ENCODE data around the gene MINK1.

The MINK1 gene

DNA sequence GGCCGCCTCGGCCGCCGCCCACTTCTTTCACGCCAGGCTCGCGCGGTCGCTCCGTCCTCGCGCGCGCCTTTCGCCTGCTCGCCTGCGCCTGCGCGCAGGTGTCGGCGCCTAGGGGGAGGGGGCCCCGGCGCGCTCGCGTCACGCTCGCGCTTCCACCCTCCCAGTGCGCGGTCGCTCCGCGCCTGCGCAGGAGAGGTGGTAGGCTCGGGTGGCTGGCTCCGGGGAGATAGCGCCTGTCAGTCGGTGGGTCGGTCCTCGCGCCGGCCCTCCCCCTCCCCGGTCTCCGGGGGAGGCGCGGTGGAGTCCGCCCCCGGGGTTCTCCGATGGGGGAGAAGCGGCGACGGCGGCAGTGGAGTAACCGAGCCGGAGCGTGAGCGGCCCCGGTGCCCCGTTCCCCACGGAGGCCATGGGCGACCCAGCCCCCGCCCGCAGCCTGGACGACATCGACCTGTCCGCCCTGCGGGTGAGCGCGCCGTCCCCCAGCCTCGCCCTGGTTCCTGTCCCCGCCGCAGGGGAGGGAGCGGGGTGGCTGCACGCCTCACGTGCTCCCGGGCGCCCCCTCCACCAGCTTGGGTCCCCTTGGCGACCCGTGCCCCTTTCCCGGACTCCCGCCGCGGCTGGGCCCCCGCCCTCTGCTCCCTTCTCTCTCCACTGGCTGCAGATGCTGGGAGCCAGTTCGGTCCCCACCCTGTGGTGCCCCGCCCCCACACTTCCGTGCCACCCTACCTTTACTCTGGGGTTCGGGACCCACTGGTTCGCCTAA is at the start of gene MINK1:
Gene MINK1, plus strand, starts transcription at position 163 of the 763 bp plus-strand sequence. Its CDS starts 244 bp downstream, at position 407.
- peak; percentile 86 to 88 for DNase-seq

DNA sequence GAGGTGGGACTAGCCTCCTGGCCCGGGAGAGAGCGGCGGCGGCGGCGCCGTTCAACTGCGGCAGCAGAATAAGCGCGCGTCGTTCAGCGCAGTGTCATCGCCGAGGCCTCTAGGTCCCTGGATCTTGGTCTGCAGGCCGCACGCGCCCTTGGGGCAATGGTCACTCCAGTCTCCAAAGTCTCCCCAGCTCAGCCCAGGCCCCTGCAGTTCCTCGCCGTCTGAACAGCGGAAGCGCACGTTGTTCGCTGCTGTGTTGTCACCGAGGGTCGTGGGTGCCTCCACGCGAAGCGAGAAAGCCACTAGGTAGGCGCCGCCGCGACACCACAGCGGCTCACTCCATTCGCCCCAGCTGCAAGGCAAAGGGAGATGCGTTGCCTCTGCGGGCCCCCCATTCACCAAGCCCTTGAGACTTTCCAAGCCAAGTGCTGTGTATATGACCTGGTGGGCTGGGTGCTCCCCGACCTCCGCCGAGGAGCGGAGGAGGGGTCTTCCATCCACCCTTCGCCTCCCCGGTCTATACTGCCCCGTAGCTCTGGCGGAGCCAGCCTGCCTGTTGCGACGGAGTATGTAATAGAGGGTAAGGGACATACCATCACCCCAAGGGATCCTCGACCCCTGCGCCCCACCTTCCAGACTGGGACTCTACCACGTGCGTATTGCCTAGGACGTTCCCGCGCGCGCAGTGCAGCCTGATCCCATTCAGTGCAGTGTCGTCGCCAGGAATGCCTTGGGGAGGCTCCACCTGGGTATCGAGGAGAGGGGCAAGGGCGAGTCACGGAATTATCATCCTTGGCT is 47.6 kb upstream of the MINK1 start:
- peak in 1 of 2 donors; percentile 24 for DNase-seq

DNA sequence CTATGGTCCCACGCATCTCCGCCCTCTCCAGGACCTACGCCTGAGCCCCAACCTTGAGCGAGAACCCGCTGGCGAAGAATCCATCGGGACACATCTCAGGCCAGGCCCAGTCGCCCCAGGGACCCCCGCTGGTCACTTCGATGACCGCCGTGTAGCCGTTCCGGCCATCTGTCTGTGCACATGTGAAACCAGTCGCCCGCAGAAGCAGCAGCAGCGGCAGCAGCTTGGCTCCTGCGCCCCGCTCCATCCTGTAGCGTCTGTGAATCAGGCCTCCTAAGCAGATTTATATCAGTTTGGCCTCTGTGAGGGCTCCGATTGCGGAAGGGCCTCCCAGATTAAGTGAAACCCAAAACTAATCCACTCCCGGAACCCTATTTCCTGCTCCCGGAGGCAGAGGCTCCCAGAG is 47.0 kb upstream of the MINK1 start, which contains the start of gene VMO1:
Gene VMO1, minus strand, starts transcription at position 259 of the 406 bp plus-strand sequence. Its CDS starts 12 bp downstream, at position 247.
- DNase-seq, result no peak

DNA sequence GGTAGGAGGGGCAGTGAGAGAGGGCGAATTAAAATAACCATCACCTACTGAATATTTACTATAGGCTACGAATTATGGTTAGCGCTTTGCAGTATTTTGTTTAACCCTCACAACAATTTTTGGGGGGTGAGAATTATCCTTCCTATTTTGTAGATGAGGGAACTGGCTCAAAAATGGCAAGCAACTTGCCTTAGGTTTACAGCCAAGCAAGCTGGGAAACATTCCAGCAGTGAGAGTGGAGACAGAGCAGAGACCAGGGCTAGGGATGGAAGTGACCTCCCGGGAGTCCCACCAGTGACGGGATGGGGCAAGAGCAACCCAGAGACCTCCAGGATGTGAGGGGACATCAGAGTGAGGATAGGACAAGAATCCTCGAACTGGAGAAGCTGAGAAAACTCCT is 46.6 kb upstream of the MINK1 start:
- DNase-seq, result no peak

DNA sequence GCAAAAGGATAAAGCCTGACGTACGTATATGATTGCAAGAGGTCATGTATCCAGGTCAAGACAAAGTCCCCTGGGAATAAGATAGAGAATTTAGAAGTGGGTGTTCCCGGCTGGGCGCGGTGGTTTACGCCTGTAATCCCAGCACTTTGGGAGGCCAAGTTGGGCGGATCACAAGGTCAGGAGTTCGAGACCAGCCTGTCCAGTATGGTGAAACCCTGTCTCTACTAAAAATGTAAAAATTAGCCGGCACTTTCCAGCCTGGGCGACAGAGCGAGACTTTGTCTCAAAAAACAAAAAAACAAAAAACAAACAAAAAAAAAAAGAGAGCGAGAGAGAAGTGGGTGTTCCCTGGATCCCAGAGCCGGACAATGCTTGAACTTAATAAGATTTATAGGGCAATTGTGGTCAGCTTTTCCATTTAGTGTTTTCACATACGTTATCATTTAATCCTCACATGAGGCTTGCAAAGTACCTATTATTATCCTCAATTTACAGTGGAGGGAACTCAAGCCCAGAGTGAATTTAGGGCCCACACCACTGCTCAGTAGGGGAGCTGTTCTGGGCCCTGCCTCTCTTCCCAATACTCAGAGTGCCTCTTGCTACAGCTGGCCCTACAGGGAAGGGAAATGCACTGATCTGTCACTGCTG is 44.9 kb upstream of the MINK1 start:
- no peak for DNase-seq

DNA sequence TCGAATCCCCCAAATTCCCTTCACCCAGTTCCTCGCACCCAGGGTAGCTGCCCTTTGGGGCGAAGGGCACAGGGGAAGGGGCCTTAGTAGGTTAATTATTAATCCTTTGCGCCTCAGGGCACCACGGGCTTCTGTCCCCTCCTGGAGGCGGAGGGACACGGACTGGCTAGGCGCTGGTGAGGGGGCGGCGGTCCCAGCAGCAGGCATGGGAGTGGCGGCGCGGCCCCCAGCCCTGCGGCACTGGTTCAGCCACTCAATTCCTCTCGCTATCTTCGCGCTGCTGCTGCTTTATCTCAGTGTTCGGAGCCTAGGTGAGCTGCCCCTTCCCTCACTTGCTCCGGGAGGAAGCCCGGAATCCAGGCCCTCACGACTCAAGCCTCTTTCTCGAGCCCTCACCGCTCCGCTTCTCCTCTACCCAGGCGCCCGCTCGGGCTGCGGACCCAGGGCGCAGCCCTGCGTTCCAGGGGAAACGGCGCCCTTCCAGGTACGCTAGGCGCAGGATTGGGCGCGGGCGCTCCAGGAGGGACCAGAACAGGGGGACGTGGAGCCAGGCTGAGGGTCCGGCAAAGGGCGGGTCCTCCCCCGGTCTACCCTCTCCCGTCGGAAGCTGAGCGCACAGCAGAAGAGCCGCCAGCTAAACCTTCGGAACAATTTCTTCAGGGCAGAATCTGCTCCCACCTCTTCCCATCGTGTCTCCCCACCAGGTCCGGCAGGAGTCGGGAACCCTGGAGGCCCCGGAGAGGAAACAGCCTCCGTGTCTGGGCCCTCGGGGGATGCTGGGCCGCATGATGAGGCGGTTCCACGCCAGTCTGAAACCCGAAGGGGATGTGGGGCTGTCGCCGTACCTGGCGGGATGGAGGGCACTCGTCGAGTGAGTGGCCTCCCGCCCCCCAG is 44.1 kb upstream of the MINK1 start, which contains the start of gene GLTPD2:
Gene GLTPD2, plus strand, starts transcription at position 158 of the 894 bp plus-strand sequence. Its CDS starts 48 bp downstream, at position 206.
- no peak for DNase-seq

DNA sequence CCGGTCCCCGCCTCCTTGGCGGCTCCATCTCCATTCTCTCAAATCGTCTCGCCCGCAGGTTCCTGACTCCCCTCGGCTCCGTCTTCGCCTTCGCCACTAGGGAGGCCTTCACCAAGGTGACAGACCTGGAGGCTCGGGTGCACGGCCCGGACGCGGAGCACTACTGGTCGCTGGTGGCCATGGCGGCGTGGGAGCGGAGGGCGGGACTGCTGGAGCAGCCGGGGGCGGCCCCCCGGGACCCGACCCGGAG is 43.5 kb upstream of the MINK1 start:
- no peak for DNase-seq

DNA sequence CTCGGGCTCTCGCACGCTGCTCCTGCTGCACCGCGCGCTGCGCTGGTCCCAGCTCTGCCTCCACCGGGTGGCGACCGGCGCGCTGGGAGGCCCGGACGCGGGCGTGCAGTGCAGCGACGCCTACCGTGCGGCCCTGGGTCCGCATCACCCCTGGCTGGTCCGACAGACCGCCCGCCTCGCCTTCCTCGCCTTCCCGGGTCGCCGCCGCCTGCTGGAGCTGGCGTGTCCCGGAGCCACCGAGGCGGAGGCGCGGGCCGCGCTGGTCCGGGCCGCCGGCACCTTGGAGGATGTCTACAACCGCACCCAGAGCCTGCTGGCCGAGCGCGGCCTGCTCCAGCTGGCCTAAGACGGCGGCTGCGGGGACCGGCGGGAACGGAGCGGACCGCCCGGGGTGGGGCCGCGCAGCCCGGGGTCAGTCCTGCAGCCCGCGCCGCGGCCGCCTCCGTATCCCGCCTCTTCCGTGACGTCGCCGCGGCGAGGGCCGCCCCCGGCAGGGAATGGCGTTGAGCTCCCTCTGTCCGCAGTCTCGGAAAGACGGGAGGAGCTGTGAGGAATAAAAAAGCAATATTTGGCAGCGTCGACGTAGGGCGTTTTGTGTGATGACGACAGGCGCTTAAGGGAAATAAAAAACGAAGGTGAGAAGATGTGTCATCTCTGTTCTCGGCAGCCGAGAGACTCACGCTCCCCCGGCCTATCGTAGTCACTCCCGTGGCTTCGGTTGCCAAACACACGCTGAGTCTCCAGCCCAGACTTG is 43.0 kb upstream of the MINK1 start:
- DNase-seq, result peak; percentile 80 to 85

DNA sequence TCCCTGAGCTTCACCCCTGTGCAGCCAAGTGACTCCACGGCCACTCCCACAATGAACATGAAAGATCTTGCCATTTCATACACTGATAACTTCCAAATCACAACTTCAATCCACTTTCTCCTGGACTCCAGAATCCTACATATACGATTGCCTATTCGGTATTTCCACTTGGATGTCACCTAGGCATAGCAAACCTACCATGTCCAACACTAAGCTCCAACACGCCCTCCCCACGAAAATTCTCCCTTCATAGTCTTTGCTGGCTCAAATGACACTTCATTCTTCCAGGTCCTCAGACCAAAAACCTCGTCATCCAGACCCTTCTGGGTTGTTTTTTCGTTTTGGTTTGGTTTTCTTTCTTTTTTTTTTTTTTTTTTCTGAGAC is 42.4 kb upstream of the MINK1 start:
- DNase-seq, result no peak

DNA sequence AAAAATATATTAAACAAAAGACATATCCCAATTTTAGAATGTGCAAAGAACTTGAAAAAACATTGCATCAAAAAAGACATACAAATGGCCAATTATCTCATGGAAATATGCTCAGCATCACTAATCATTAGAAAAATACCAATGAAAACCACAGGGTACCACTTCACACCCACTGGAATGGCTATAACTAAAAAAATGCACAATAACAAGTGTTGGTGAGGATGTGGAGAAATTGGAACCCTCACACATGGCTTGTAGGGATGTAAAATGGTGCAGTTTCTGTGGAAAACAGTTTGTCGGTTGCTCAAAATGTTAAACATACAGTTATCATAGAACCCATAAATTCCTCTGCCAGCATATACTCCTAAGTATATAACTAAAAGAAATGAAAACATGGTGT is 38.0 kb upstream of the MINK1 start:
- DNase-seq, result no peak

DNA sequence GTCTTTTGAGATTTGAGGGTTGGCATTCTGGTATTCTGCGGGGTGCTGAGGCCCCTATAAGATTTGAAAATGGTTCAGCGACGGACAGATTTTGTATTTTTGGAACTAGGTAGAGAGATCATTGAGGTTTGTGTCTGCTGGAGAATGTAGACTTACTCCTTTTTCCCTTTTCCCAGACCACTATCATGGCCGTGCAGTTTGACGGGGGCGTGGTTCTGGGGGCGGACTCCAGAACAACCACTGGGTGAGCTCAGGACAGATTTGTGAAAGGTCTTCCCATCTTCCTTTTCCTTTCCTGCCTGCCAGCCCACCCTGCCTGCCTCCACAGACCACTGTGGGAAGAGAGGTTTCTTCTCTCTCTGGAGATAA is 36.6 kb upstream of the MINK1 start:
- peak; percentile 61 to 64 for DNase-seq

DNA sequence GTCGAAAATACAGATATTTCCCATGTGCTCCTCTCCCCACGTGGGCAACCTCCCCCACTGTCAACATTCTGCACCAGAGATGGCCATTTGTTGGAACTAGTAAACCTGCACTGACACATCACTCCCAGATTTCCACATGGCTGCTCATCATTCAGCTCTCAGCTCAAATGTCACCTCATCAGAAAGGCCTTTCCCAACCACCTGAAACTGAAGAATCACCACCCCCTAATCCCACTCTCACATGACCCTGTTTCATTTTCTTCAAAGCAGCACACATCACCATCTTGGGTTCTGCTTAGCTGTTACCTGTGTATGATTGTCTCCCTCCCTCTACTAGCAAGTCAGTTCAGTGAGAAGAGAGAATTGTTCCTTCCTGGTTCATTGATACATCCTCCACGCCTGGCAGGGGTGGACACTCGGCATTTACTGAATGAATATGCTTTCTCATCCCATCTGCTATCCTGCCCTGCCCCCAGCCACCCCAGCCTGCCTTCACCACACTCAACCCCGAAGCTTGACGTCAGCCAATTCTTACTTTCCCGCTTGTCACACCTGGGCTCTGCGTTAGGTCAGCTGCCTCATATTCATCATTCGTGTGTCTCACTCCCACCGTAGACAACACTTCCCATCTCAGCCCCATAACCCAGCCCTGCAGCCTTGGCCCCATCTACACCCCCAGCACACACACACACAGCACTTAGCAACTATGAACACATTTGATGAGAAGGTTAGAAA is 32.5 kb upstream of the MINK1 start:
- no peak for DNase-seq

DNA sequence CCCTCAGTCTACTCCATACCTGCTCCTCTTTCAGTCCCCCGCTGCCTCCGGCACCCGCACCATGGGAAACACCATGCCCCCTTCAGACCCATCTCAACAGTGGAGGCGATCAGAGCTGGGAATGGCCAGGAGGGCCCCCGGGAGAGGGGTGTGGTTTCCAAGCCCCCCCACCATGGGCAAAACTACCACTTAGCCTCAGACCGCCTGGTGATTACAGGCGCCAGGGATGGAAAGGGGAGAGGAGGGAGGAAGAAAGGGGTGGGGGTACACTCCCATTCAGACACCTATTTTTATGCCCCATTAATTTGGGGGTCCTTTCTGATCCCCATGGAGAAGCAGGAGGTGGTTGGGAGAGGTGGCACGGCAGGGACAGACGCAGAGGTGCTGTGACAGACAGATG is 30.9 kb upstream of the MINK1 start, which contains the start of gene C17orf114:
Gene C17orf114, minus strand, starts transcription at position 101 of the 400 bp plus-strand sequence.
- no peak for DNase-seq

DNA sequence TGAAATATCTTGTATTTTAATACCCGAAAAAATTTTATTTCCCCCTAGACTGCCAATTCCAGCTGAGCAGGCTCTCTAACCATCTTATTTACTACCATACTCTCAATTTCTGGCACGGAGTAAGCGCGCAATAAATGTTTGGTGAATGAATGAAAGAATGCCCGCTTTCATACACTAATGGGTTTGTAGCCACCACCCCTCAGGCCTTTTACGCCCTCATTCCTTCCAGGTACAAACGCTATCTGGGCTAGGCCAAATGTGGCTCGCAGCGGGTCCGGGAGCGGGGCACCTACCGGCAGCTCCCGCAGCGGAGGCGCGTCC is 26.7 kb upstream of the MINK1 start:
- no peak for DNase-seq

DNA sequence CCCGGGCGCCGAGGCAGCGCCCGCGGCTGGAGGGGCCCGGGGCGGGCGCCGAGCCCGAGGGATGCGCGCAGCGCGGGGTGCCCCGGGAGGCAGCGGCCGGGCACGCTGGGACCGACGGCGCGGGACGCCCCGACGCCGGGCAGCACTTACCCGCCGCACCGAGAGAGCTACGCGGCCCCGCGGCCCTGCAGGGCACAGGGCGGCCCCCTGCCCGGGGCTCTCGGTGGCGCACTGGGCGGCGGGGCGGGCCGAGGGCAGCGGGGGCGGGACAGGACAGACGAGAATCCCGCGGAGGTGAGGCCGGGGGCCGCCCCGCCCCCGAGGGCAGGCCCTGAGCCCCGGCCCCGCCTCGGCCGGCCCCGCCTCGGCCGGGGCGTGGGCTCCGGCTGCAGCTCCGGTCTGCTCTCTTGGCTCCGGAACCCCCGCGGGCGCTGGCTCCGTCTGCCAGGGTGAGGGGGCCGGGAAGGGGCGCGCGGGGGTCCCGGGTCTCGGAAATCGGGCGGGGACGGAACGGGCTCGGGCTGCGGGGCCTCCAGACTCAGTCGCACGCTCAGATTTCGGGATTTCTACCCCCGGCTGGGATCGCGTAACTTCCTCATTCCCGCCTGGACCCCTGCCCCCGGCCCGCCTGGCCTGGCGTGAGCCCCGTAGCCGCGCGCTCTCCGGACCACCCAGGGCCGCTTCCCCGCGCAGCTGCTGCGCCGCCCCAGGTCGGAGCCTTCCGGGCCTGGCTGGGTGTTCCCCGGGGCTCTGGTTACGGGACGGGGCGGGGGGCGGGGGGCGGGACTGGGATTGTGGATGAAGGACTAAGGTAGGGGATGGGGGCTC is 26.1 kb upstream of the MINK1 start, which contains the start of gene PLD2:
Gene PLD2, plus strand, starts transcription at position 376 of the 828 bp plus-strand sequence. CDS start 621 bp downstream, outside the sequence.
- peak; percentile 88 to 94 for DNase-seq

DNA sequence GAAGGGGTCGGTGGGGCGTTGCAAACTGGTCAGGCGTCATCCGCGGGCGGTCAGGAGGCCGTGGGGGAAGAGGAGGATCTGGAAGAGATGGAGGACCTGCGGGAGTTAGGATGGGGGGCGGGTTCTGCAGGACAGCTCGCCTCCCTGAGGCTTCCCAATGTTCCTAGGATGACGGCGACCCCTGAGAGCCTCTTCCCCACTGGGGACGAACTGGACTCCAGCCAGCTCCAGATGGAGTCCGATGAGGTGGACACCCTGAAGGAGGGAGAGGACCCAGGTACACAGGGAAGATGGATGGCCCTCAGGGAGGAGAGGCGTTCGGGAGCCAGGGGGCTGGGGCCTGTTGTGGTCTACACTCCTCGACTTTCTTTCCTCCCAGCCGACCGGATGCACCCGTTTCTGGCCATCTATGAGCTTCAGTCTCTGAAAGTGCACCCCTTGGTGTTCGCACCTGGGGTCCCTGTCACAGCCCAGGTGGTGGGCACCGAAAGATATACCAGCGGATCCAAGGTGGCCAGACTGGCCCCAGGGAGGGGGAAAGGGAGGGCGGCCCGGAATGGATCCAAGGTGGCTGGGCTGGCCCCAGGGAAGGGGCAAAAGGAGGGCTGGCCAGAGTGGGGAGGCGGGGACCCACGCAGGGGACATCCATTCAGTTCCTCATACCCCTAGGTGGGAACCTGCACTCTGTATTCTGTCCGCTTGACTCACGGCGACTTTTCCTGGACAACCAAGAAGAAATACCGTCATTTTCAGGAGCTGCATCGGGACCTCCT is 25.3 kb upstream of the MINK1 start:
- DNase-seq, result no peak

DNA sequence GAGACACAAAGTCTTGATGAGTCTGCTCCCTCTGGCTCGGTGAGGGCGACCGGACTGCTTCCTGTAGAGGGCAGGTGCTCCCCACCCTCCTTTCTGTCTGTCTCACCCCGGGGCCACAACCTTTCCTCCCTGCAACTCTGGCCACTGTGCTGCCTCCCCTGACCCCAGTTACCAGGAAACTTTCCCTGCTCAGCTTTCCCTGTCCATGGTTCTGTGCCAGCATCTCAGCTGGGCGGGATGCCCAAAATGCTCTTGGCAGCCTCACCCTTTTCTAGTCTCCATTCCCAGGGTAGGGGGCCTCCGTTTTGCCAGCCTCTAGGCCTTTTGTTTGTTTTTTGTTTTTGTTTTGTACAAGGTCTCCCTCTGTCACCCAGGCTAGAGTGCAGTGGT is 24.8 kb upstream of the MINK1 start:
- DNase-seq, result no peak

DNA sequence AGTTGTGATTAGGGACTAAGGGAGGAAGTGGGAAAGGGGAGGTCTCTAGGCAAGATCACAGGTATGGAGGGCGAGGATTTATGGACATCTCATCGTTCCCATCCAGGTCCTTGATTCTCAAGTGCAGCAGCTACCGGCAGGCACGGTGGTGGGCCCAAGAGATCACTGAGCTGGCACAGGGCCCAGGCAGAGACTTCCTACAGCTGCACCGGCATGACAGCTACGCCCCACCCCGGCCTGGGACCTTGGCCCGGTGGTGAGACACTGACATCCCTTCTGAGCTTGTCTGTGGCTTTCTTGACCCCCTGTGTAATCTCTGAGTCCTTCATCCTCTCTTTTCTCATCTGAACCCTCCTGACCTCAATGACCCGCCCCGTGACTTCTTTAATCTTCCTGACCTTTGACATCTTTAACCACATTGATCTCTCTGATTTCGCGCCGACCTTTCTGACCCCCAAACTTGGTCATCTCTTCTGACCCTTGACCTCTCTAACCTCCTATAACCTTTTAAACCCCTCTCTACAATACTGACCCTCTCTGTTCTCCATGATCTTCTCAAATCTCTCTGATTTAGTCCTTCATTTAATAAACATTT is 22.3 kb upstream of the MINK1 start:
- no peak for DNase-seq

DNA sequence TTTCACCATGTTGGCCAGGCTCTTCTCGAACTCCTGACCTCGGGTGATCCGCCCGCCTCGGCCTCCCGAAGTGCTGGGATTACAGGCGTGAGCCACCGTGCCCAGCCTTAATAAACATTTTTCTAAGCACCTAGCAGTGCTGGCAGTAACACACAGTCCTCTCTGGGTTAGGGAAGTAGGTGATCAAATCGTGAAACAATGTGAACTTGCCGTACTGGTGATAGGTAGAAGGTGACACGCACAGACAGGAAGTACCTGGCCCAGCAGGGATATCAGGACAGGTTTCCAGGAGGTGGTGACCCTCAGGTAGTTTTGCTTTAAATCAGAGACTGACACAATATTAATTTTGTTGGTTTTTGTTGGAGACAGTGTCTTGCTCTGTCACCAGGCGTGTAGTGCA is 21.7 kb upstream of the MINK1 start:
- DNase-seq, result no peak
